IMR-90 (cell line): ENCODE results near the gene EHF. TPM values are rescaled to one million over a fixed set of nuclear protein-coding genes. Genes with fewer than 3 reads are reported as not detected.

ENCODE experiments used
- ATAC-seq: fragments of 200-7000 bp; cut with Tn5 transposase; 2 replicates; pipeline ENCODE4 v1.9.1; 2020; ENCODE audit warnings: low read depth, mild to moderate bottlenecking, moderate library complexity
- BruUV-seq: library from RNA; stranded (reverse); fragments of 400-500 nt; replicated peaks from 2 replicates; lab custom pipeline; 2021; lab: Mats Ljungman, UMichigan
- CTCF ChIA-PET: fragments of 300-600 bp; formaldehyde crosslinking; extraction: SDS; loops from one replicate; lab custom pipeline; 2021; ENCODE audit warnings: antibody characterized with exemption; lab: Yijun Ruan, JAX
- POLR2A ChIA-PET: fragments of 300-600 bp; sonication (Branson Sonifier 250); formaldehyde crosslinking; loops from one replicate; lab custom pipeline; 2022; ENCODE audit warnings: antibody characterized with exemption; ENCODE audit not compliant: unreplicated experiment; lab: Charles Lee
- DNase-seq: peaks from one replicate; pipeline ENCODE4 v3.0.0; 2013
- H2AFZ ChIP-seq: replicated peaks from 2 replicates; pipeline ENCODE3; 2013; ENCODE audit warnings: low read length, mild to moderate bottlenecking; ENCODE audit not compliant: poor library complexity
- H2AK5ac ChIP-seq: 2 replicates; pipeline ENCODE4 v1.6.1; 2013; ENCODE audit warnings: low read depth, low read length, inconsistent platforms
- H2AK9ac ChIP-seq: replicated peaks from 2 replicates; pipeline ENCODE3; 2013; ENCODE audit warnings: mild to moderate bottlenecking, low read depth, low read length, moderate library complexity; ENCODE audit not compliant: poor library complexity
- H2BK120ac ChIP-seq: 2 replicates; pipeline ENCODE4 v1.6.1; 2013; ENCODE audit warnings: low read depth, low read length, inconsistent platforms
- H2BK15ac ChIP-seq: 3 replicates; pipeline ENCODE4 v1.6.1; 2013; ENCODE audit warnings: low read depth, low read length, inconsistent platforms
- H2BK20ac ChIP-seq: 2 replicates; pipeline ENCODE4 v1.6.1; 2013; ENCODE audit warnings: low read depth, mild to moderate bottlenecking, inconsistent platforms, low read length, moderate library complexity
- H2BK5ac ChIP-seq: 2 replicates; pipeline ENCODE4 v1.6.1; 2013; ENCODE audit warnings: mild to moderate bottlenecking, low read depth, low read length, inconsistent platforms; ENCODE audit not compliant: poor library complexity, severe bottlenecking
- H3K14ac ChIP-seq: replicated peaks from 2 replicates; pipeline ENCODE4 v1.6.1; 2013; ENCODE audit warnings: low read depth, low read length, inconsistent platforms
- H3K18ac ChIP-seq: 2 replicates; pipeline ENCODE4 v1.6.1; 2013; ENCODE audit warnings: low read depth, low read length, control low read depth
- H3K23ac ChIP-seq: 2 replicates; pipeline ENCODE4 v1.6.1; 2013; ENCODE audit warnings: low read depth, low read length, inconsistent platforms
- H3K27ac ChIP-seq: 2 replicates; pipeline ENCODE4 v1.5.1; 2013; ENCODE audit warnings: mild to moderate bottlenecking, control low read depth, low read length; ENCODE audit not compliant: insufficient read depth
- H3K27me3 ChIP-seq: 2 replicates; pipeline ENCODE4 v1.6.1; 2013; ENCODE audit warnings: low read length; ENCODE audit not compliant: control insufficient read depth, insufficient read depth
- H3K36me3 ChIP-seq: 2 replicates; pipeline ENCODE4 v1.6.1; 2013; ENCODE audit warnings: low read length, mixed read lengths; ENCODE audit not compliant: control insufficient read depth, insufficient read depth
- H3K4ac ChIP-seq: 2 replicates; pipeline ENCODE4 v1.6.1; 2013; ENCODE audit warnings: low read depth, low read length, inconsistent platforms
- H3K4me1 ChIP-seq: 2 replicates; pipeline ENCODE4 v1.6.1; 2013; ENCODE audit warnings: low read length, mixed read lengths; ENCODE audit not compliant: control insufficient read depth, insufficient read depth
- H3K4me2 ChIP-seq: 2 replicates; pipeline ENCODE4 v1.6.1; 2013; ENCODE audit warnings: low read depth, mild to moderate bottlenecking, control low read depth, low read length, moderate library complexity
- H3K4me3 ChIP-seq: 2 replicates; pipeline ENCODE4 v1.5.1; 2013; ENCODE audit warnings: low read depth, mild to moderate bottlenecking, control low read depth, low read length, moderate library complexity; ENCODE audit not compliant: insufficient read depth
- H3K56ac ChIP-seq: 2 replicates; pipeline ENCODE4 v1.6.1; 2013; ENCODE audit warnings: low read length, inconsistent platforms; ENCODE audit not compliant: insufficient read depth; ENCODE audit errors: extremely low read depth
- H3K79me1 ChIP-seq, 2 experiments: 2 replicates each; pipeline ENCODE4 v1.6.1; 2013; ENCODE audit warnings: low read length in 2 of 2, inconsistent platforms in 1 of 2, low read depth in 1 of 2
- H3K9ac ChIP-seq: 2 replicates; pipeline ENCODE4 v1.6.1; 2013; ENCODE audit warnings: low read depth, low read length, control low read depth
- H3K9me1 ChIP-seq: 2 replicates; pipeline ENCODE4 v1.6.1; 2013; ENCODE audit warnings: low read length, inconsistent platforms; ENCODE audit not compliant: insufficient read depth
- H3K9me3 ChIP-seq: 2 replicates; pipeline ENCODE4 v1.6.1; 2013; ENCODE audit warnings: low read length; ENCODE audit not compliant: control insufficient read depth, insufficient read depth
- H4K20me1 ChIP-seq: 2 replicates; pipeline ENCODE4 v1.6.1; 2013; ENCODE audit warnings: low read length, inconsistent platforms; ENCODE audit not compliant: insufficient read depth
- H4K5ac ChIP-seq: 2 replicates; pipeline ENCODE4 v1.6.1; 2013; ENCODE audit warnings: mild to moderate bottlenecking, low read depth, low read length, control low read depth
- H4K8ac ChIP-seq, 2 experiments: 2 replicates each; pipeline ENCODE4 v1.6.1; 2013; ENCODE audit warnings: low read depth in 2 of 2, low read length in 2 of 2, control low read depth in 1 of 2, inconsistent platforms in 1 of 2
- H4K91ac ChIP-seq: 2 replicates; pipeline ENCODE4 v1.6.1; 2013; ENCODE audit warnings: low read depth, low read length, inconsistent platforms; ENCODE audit not compliant: insufficient read depth
- BHLHE40 ChIP-seq: fragments of 150-350 bp; IDR thresholded peaks from 2 replicates; pipeline ENCODE4 v1.6.1; 2016; ENCODE audit warnings: mild to moderate bottlenecking, low read depth, low read length
- CEBPB ChIP-seq: IDR thresholded peaks from 2 replicates; pipeline ENCODE4 v1.6.1; 2012; ENCODE audit warnings: low read depth, low read length, improper control_type of control experiment
- CHD1 ChIP-seq: IDR thresholded peaks from 2 replicates; pipeline ENCODE4 v1.6.1; 2012; ENCODE audit warnings: low read depth, low read length, improper control_type of control experiment
- CTCF ChIP-seq: conservative IDR thresholded peaks from 2 replicates; pipeline ENCODE4 v1.5.1; 2012; ENCODE audit warnings: mild to moderate bottlenecking, low read depth, low read length, improper control_type of control experiment
- ELK1 ChIP-seq: fragments of 150-350 bp; IDR thresholded peaks from 2 replicates; pipeline ENCODE4 v1.6.1; 2016; ENCODE audit warnings: low read depth, mild to moderate bottlenecking, low read length, moderate library complexity, borderline replicate concordance
- FOS ChIP-seq: fragments of 150-350 bp; IDR thresholded peaks from 2 replicates; pipeline ENCODE4 v1.6.1; 2016; ENCODE audit warnings: low read depth, low read length
- MAFK ChIP-seq: IDR thresholded peaks from 2 replicates; pipeline ENCODE4 v1.6.1; 2012; ENCODE audit warnings: low read depth, low read length, improper control_type of control experiment
- MAZ ChIP-seq: IDR thresholded peaks from 2 replicates; pipeline ENCODE4 v1.6.1; 2012; ENCODE audit warnings: low read depth, mild to moderate bottlenecking, low read length, improper control_type of control experiment, moderate library complexity, borderline replicate concordance
- MXI1 ChIP-seq: IDR thresholded peaks from 2 replicates; pipeline ENCODE4 v1.6.1; 2012; ENCODE audit warnings: low read depth, mild to moderate bottlenecking, low read length, moderate library complexity, borderline replicate concordance
- NFE2L2 ChIP-seq: fragments of 150-350 bp; IDR thresholded peaks from 2 replicates; pipeline ENCODE4 v1.6.1; 2016; ENCODE audit warnings: low read depth, mild to moderate bottlenecking, low read length
- POLR2A ChIP-seq: IDR thresholded peaks from 2 replicates; pipeline ENCODE4 v1.6.1; 2012; ENCODE audit warnings: mild to moderate bottlenecking, low read depth, low read length
- RAD21 ChIP-seq: IDR thresholded peaks from 2 replicates; pipeline ENCODE4 v1.6.1; 2012; ENCODE audit warnings: low read length, improper control_type of control experiment
- RCOR1 ChIP-seq: IDR thresholded peaks from 2 replicates; pipeline ENCODE4 v1.6.1; 2012; ENCODE audit warnings: mild to moderate bottlenecking, low read length, improper control_type of control experiment; ENCODE audit not compliant: insufficient replicate concordance
- RFX5 ChIP-seq: IDR thresholded peaks from 2 replicates; pipeline ENCODE4 v1.8.0; 2012; ENCODE audit warnings: low read depth, mild to moderate bottlenecking, low read length, moderate library complexity
- SMC3 ChIP-seq: fragments of 150-350 bp; IDR thresholded peaks from 2 replicates; pipeline ENCODE4 v1.6.1; 2016; ENCODE audit warnings: low read depth, mild to moderate bottlenecking, antibody characterized with exemption, low read length, moderate library complexity
- USF2 ChIP-seq: fragments of 150-350 bp; IDR thresholded peaks from 2 replicates; pipeline ENCODE4 v1.6.1; 2017; ENCODE audit warnings: mild to moderate bottlenecking, antibody characterized with exemption, low read length, low read depth
- WGBS, 2 experiments: methylation state at CpG; one replicate each; pipeline versions ENCODE4 v1.1.5 to v1.1.7; 2013; ENCODE audit warnings: missing lambda C conversion rate in 2 of 2; ENCODE audit not compliant: insufficient read length in 1 of 2; ENCODE audit errors: extremely low coverage in 2 of 2; 5-methylcytosine and 5-hydroxymethylcytosine counted together
- dilution Hi-C: fragments of 300-500 bp; cut with HindIII; formaldehyde crosslinking; loops from one replicate; pipeline ENCODE4 v1.14.3; 2018; ENCODE audit warnings: low sequenced_read_pairs; ENCODE audit not compliant: unreplicated experiment
- in situ Hi-C: fragments of 300-500 bp; cut with MboI; formaldehyde crosslinking; loops from 3 replicates; pipeline ENCODE4 v1.14.3; 2019; ENCODE audit warnings: low sequenced_read_pairs, inconsistent platforms, mixed read lengths
- intact Hi-C: fragments of 100-400 bp; cut with micrococcal nuclease; formaldehyde crosslinking; loops from 2 replicates; pipeline ENCODE4 v1.10.0; 2022
- polyA plus RNA-seq, 3 experiments: library from polyadenylated mRNA; depleted of rRNA; stranded (reverse); fragments of >200 nt; gene quantifications; 2 replicates each; pipeline ENCODE4 v1.2.3, GENCODE V29; 2012; ENCODE audit warnings: low replicate concordance in 1 of 3
- total RNA-seq: library from RNA; depleted of rRNA; stranded (reverse); fragments of >200 nt; gene quantifications from 2 replicates; pipeline ENCODE4 v1.2.3, GENCODE V29; 2012

Gene EHF
- total and polyA plus RNA-seq, 2 of the 4 experiments (the other 2 are of a cell fraction): under 0.01 TPM; not detected in 1

GRCh38 chr11:34631297-34631696 is 10.4 kb downstream of the EHF start:
- Histone ChIP-seq H2BK15ac (no peak overlapping the region), H3K23ac (no peak overlapping the region), H3K27me3 (no peaks in the 10 kb centered on the region), H3K4me3 (no peak overlapping the region), H4K91ac (no peak overlapping the region), H3K56ac (no peak overlapping the region), H2BK20ac (no peak overlapping the region), H2BK5ac (no peak overlapping the region), H3K4me1 (no peaks in the 10 kb centered on the region; the same call in 1 of the 2 replicates), H3K4me2 (no peak overlapping the region), H3K36me3 (no peaks in the 10 kb centered on the region), H3K9me3 (no peaks in the 10 kb centered on the region), H3K4ac (no peak overlapping the region), H2BK120ac (no peak overlapping the region), H3K79me1 (no peaks in the 10 kb centered on the region), H2AK5ac (no peak overlapping the region), H4K5ac (no peak overlapping the region), H3K9me1 (no peaks in the 10 kb centered on the region), H4K20me1 (no peaks in the 10 kb centered on the region), H2AK9ac (no peak overlapping the region), H3K27ac (no peak overlapping the region), H4K8ac (no peak overlapping the region), H3K9ac (no peak overlapping the region), H2AFZ (no peak overlapping the region), H3K14ac (no peak overlapping the region), H3K18ac (no peak overlapping the region)
- DNase-seq (no peak), ATAC-seq (no peak)
- in situ Hi-C loops (no loop called here), dilution Hi-C loops (no loop called here), intact Hi-C loops (no loop called here)
- TF ChIP-seq ELK1: no peak
- TF ChIP-seq RAD21: no peak
- TF ChIP-seq MAZ: no peak
- TF ChIP-seq SMC3: no peak
- TF ChIP-seq NFE2L2: no peak
- TF ChIP-seq USF2: no peak
- no peak for TF ChIP-seq POLR2A
- no peak for TF ChIP-seq RCOR1
- TF ChIP-seq CHD1: no peak
- TF ChIP-seq FOS: no peak
- TF ChIP-seq CEBPB: no peak
- TF ChIP-seq MXI1: no peak
- TF ChIP-seq BHLHE40: no peak
- TF ChIP-seq MAFK: no peak
- TF ChIP-seq RFX5: no peak
- TF ChIP-seq CTCF: no peak
- ChIA-PET CTCF (no interaction called here), POLR2A (no interaction called here)
- BruUV-seq: no TSS peak
- WGBS, 2 experiments: 86% methylated on average over 1 of the region's 6 CpGs; no CpG with 5 or more reads in 1 of the 2 experiments
